Muscle of arm (tissue), 12 donors: ENCODE measurements around the gene SGCE. TPM values are rescaled to one million over a fixed set of nuclear protein-coding genes. Genes with fewer than 3 reads are reported as not detected.
A peak's percentile ranks its signal among the peaks of the same experiment; 100 is the strongest.

ENCODE experiments used
- DNase-seq: peaks from one replicate; pipeline ENCODE4 v3.0.0-alpha.2; 2013
- polyA plus RNA-seq, 12 donors: library from polyadenylated mRNA; unstranded; fragments of 120-200 nt; gene quantifications; one replicate each; pipeline ENCODE4 v1.2.1, GENCODE V29; 2013; ENCODE audit not compliant: insufficient read length in 12 of 12

Gene SGCE
- polyA plus RNA-seq, 12 donors: 131 to 256 (median 164) TPM; not detected in 1

GRCh38 chr7:94579470-94579869 is 76.5 kb downstream of the SGCE start:
- no peak for DNase-seq

GRCh38 chr7:94578614-94579013 is 77.3 kb downstream of the SGCE start:
- DNase-seq: no peak

- no peak for DNase-seq
Observed at GRCh38 chr7:94577357-94577756, 78.6 kb downstream of the SGCE start.

GRCh38 chr7:94576316-94576715 is 79.6 kb downstream of the SGCE start:
- no peak for DNase-seq

- DNase-seq: no peak
Observed at GRCh38 chr7:94575646-94576045, 80.3 kb downstream of the SGCE start.

- no peak for DNase-seq
Observed at GRCh38 chr7:94571816-94572215, 84.1 kb downstream of the SGCE start.

GRCh38 chr7:94567396-94567795 is 88.5 kb downstream of the SGCE start:
- DNase-seq: no peak

GRCh38 chr7:94565247-94565894 is 90.6 kb downstream of the SGCE start:
- no peak for DNase-seq

GRCh38 chr7:94562525-94562924 is 93.4 kb downstream of the SGCE start:
- no peak for DNase-seq

GRCh38 chr7:94561841-94562514 is 94.0 kb downstream of the SGCE start:
- no peak for DNase-seq

GRCh38 chr7:94559972-94560371 is 96.0 kb downstream of the SGCE start:
- no peak for DNase-seq

- DNase-seq: no peak
Observed at GRCh38 chr7:94557215-94557614, 98.7 kb downstream of the SGCE start.

- DNase-seq: no peak
Observed at GRCh38 chr7:94556028-94556427, 99.9 kb downstream of the SGCE start.

- peak; percentile 2 for DNase-seq
Observed at GRCh38 chr7:94547126-94547525, 108.8 kb downstream of the SGCE start.

- DNase-seq: no peak
Observed at GRCh38 chr7:94540428-94540827, 115.5 kb downstream of the SGCE start.

Other genes starting within 250 kb of the SGCE start
- gene CASD1, start 146.3 kb downstream of the SGCE start, polyA plus RNA-seq: 100 to 1,000 TPM in 1 of 12 donors, 10 to 100 TPM in 11; 43.3 to 466 (median 75.8) TPM